Right lobe of liver (tissue), 6 donors: ENCODE measurements around the gene WASL. TPM values are rescaled to one million over a fixed set of nuclear protein-coding genes. Genes with fewer than 3 reads are reported as not detected.
A peak's percentile ranks its signal among the peaks of the same experiment; 100 is the strongest.
"Not testable (repeated sequence)": the region's sequence is repeated elsewhere in the genome, so short reads cannot be mapped to it uniquely, and the experiment has no call there.

Source experiments
- ATAC-seq, 4 donors: fragments of 200-7000 bp; cut with Tn5 transposase; one replicate each; pipeline ENCODE4 v1.9.1; 2020; ENCODE audit warnings: mild to moderate bottlenecking in 4 of 4, moderate library complexity in 4 of 4
- DNase-seq, 3 donors: peaks; one replicate each; pipeline ENCODE4 v3.0.0-alpha.2; 2020
- H3K27ac ChIP-seq, 3 donors: fragments of 200-600 bp; one replicate each; pipeline ENCODE4 v1.8.0; 2022
- H3K27me3 ChIP-seq, 2 donors: fragments of 200-600 bp; one replicate each; pipeline ENCODE4 v1.8.0; 2022
- H3K36me3 ChIP-seq, 4 donors: fragments of 200-600 bp; sonication (generic) in 1 of 4; one replicate each; pipeline versions ENCODE4 v1.5.1 to v1.8.0; 2017 to 2022; ENCODE audit warnings: control low read depth in 1 of 4
- H3K4me1 ChIP-seq, 4 donors: fragments of 200-600 bp; sonication (generic) in 1 of 4; one replicate each; pipeline versions ENCODE4 v1.5.1 to v1.8.0; 2017 to 2022; ENCODE audit warnings: control low read depth in 1 of 4
- H3K4me3 ChIP-seq, 3 donors: fragments of 200-600 bp; one replicate each; pipeline ENCODE4 v1.8.0; 2022
- H3K9me3 ChIP-seq, 4 donors: fragments of 200-600 bp; sonication (generic) in 1 of 4; one replicate each; pipeline versions ENCODE4 v1.5.1 to v1.8.0; 2017 to 2022; ENCODE audit warnings: control low read depth in 1 of 4
- CTCF ChIP-seq, 4 donors: fragments of 200-600 bp in 3 of 4; fragments of 450-650 bp in 1 of 4; IDR thresholded peaks; one replicate each; pipeline versions ENCODE4 v1.5.1 to v1.8.0; 2016 to 2022; ENCODE audit warnings: antibody characterized with exemption in 4 of 4, mild to moderate bottlenecking in 2 of 4
- POLR2A ChIP-seq: fragments of 450-650 bp; IDR thresholded peaks from one replicate; pipeline ENCODE4 v1.6.1; 2017; ENCODE audit warnings: antibody characterized with exemption, mild to moderate bottlenecking
- WGBS: methylation state at CpG from one replicate; pipeline ENCODE4 v1.1.6; 2018; ENCODE audit warnings: low coverage, low lambda C conversion rate; ENCODE audit not compliant: insufficient coverage; ENCODE audit errors: missing lambda C conversion rate; 5-methylcytosine and 5-hydroxymethylcytosine counted together
- intact Hi-C, 2 donors: fragments of 100-400 bp; cut with DNase I; formaldehyde crosslinking; loops; one replicate each; pipeline versions ENCODE4 v1.11.2 to v1.14.1; 2022
- total RNA-seq, 6 experiments: library from RNA; depleted of rRNA in 2 of 6; stranded (reverse); fragments of >200 nt in 2 of 6; fragmentation: NEBNext Ultra II Directional in 3 of 6; extraction: Animal tissue kit (Norgen Biotek cat#: 25700) in 3 of 6; gene quantifications; one replicate each; pipeline versions ENCODE4 v1.1.0 to v1.2.4, GENCODE V29; 2016 to 2023
- donor health status: DM: no; HTN: yes; CAD: no.
- donor health status: DM: no; HTN: no; CAD: no.
- donor health status: DM: no; HTN: no; CAD: no.
- donor health status: DM: no; HTN: yes; CAD: no.
- donor health status: DM: no; HTN: yes; CAD: no.

Gene WASL
- total RNA-seq, 6 experiments from 2014 or later = 20.6 to 26.7 (median 24.8) TPM

GRCh38 chr7:123745437-123745836 is 3.4 kb downstream of the WASL start:
- Histone ChIP-seq H3K27ac (no peak overlapping the region), H3K36me3 (no peaks in the 10 kb centered on the region)

GRCh38 chr7:123744416-123744815 is 4.4 kb downstream of the WASL start:
- H3K27me3 ChIP-seq = no peaks in the 10 kb centered on the region
- no peak for ATAC-seq
- H3K4me3 ChIP-seq = no peak overlapping the region
- no peaks in the 10 kb centered on the region for H3K36me3 ChIP-seq
- DNase-seq = no peak
- intact Hi-C loops = no loop called here
- WGBS = 94% methylated on average over 1 of the region's 1 CpG
- TF ChIP-seq POLR2A (no peak), CTCF (IDR thresholded peaks at IDR 0.05) (no peak)
- no peaks in the 10 kb centered on the region for H3K9me3 ChIP-seq
- peaks cover 0 to 47% (median 0%) of the 10 kb centered on the region in 4 donors for H3K4me1 ChIP-seq
- no peak overlapping the region for H3K27ac ChIP-seq

More at GRCh38 chr7:123745437-123745836, 3.4 kb downstream of the WASL start:
- intact Hi-C loops = no loop called here
- TF ChIP-seq CTCF (IDR thresholded peaks at IDR 0.05) (no peak), POLR2A (no peak)
- Histone ChIP-seq H3K27me3 (no peaks in the 10 kb centered on the region), H3K9me3 (no peaks in the 10 kb centered on the region), H3K4me1 (peaks cover 0 to 53% (median 4%) of the 10 kb centered on the region in 4 donors), H3K4me3 (no peak overlapping the region)
- DNase-seq = no peak
- 12% methylated on average over 2 of the region's 2 CpGs for WGBS
- no peak for ATAC-seq

- Histone ChIP-seq H3K4me1 (peaks cover 0 to 55% (median 6%) of the 10 kb centered on the region in 4 donors), H3K4me3 (no peak overlapping the region), H3K36me3 (no peaks in the 10 kb centered on the region), H3K9me3 (no peaks in the 10 kb centered on the region), H3K27ac (peak overlapping the region in 1 of 3 donors; percentile 5), H3K27me3 (no peaks in the 10 kb centered on the region)
- no peak for DNase-seq
- intact Hi-C loops = no loop called here
- ATAC-seq = no peak
- TF ChIP-seq POLR2A (no peak), CTCF (IDR thresholded peaks at IDR 0.05) (no peak)
These were observed 6.9 kb downstream of the WASL start for GRCh38 chr7:123741940-123742339.

- TF ChIP-seq POLR2A (no peak), CTCF (IDR thresholded peaks at IDR 0.05) (no peak)
- WGBS = 50% methylated on average over 2 of the region's 2 CpGs
- Histone ChIP-seq H3K4me1 (peaks cover 0 to 32% (median 10%) of the 10 kb centered on the region in 4 donors), H3K4me3 (no peak overlapping the region), H3K27me3 (no peaks in the 10 kb centered on the region), H3K27ac (peak overlapping the region in 2 of 3 donors; percentile 51 to 71), H3K9me3 (no peaks in the 10 kb centered on the region), H3K36me3 (no peaks in the 10 kb centered on the region)
- intact Hi-C loops = no loop called here
- ATAC-seq (peak in 1 of 4 donors; percentile 32), DNase-seq (no peak)
These were observed 10.0 kb downstream of the WASL start for GRCh38 chr7:123738808-123739207.

- Histone ChIP-seq H3K4me1 (peaks cover 0 to 37% (median 10%) of the 10 kb centered on the region in 4 donors), H3K9me3 (no peaks in the 10 kb centered on the region), H3K36me3 (no peaks in the 10 kb centered on the region), H3K4me3 (no peak overlapping the region), H3K27me3 (no peaks in the 10 kb centered on the region), H3K27ac (peak overlapping the region in 2 of 3 donors; percentile 51 to 71)
- TF ChIP-seq POLR2A = no peak
- no peak for TF ChIP-seq CTCF (IDR thresholded peaks at IDR 0.05)
- ATAC-seq (peak; percentile 95 to 99 (median 98)), DNase-seq (peak in 1 of 3 donors; percentile 63)
- 32% methylated on average over 3 of the region's 3 CpGs for WGBS
- intact Hi-C loops = no loop called here
These were observed 10.4 kb downstream of the WASL start for GRCh38 chr7:123738356-123738755.

- H3K9me3 ChIP-seq, ATAC-seq, intact Hi-C loops, H3K27me3 ChIP-seq, DNase-seq, H3K36me3 ChIP-seq, H3K27ac ChIP-seq, H3K4me3 ChIP-seq: not testable (repeated sequence)
- H3K4me1 ChIP-seq = peaks cover 0 to 42% (median 10%) of the 10 kb centered on the region in 4 donors
- 84% methylated on average over 10 of the region's 10 CpGs for WGBS
These were observed 11.6 kb downstream of the WASL start for GRCh38 chr7:123737168-123737674.
